ENCODE data around the gene MED6. TPM values are rescaled to one million over a fixed set of nuclear protein-coding genes. Genes with fewer than 3 reads are reported as not detected.

The MED6 gene
- total RNA-seq, 4 donors from 2014 or later, result 27.1 to 58.7 (median 44.3) TPM

DNA sequence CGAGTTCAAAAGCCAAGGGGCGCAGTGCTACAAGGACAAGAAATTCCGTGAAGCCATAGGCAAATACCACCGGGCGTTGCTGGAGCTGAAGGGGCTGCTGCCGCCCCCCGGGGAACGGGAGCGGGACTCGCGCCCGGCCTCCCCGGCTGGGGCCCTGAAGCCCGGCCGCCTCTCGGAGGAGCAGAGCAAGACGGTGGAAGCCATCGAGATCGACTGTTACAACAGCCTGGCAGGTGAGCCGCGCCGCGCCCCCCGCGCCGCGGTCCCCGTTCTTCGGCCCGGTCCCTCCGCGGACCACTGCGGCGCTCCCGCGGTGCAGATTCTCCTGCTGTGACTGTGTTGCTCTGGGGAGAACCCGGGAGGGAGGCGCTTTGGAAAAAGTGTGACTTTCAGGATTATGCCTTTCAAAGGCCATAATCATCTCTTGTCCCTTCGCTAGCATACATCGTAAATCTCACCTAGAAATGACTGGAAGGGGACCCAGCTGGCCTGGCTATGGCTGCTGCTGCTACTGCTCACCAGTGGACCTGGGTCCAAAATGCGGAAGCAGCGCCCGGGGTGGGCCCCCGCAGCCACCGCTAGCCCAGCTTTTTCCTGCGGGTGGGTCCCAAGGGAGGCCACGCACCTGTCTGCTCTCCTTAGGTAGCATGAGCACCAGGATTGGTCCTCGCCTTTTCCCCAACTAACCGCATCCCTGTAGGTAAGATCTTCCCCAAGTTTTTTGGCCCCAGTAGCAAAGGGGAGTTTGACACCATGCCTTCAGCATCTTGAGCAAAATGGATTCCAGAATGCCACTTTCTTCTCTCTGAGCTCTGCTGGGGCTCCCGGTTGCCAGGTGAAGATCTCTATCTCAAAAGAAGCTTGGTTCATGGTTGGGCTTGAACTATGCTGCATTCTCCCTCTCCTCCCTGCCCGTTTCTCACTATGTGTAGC, 42.1 kb upstream of the MED6 start:
- no peak for DNase-seq (ENCODE audit: low spot score in 2 of 2)
- H3K4me3 ChIP-seq (ENCODE audit: low read depth, poor library complexity, severe bottlenecking), result peak overlapping the region; percentile 44
- no peak for TF ChIP-seq POLR2A (IDR thresholded peaks at IDR 0.05)
- TF ChIP-seq, protein P1, sequence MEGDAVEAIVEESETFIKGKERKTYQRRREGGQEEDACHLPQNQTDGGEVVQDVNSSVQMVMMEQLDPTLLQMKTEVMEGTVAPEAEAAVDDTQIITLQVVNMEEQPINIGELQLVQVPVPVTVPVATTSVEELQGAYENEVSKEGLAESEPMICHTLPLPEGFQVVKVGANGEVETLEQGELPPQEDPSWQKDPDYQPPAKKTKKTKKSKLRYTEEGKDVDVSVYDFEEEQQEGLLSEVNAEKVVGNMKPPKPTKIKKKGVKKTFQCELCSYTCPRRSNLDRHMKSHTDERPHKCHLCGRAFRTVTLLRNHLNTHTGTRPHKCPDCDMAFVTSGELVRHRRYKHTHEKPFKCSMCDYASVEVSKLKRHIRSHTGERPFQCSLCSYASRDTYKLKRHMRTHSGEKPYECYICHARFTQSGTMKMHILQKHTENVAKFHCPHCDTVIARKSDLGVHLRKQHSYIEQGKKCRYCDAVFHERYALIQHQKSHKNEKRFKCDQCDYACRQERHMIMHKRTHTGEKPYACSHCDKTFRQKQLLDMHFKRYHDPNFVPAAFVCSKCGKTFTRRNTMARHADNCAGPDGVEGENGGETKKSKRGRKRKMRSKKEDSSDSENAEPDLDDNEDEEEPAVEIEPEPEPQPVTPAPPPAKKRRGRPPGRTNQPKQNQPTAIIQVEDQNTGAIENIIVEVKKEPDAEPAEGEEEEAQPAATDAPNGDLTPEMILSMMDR (IDR thresholded peaks at IDR 0.05), result no peak
- intact Hi-C loops (cut with DNase I; ENCODE audit: low total_unique reads), result no loop called here
- 7% methylated on average over 39 to 44 of the region's 51 CpGs for WGBS, 2 donors

DNA sequence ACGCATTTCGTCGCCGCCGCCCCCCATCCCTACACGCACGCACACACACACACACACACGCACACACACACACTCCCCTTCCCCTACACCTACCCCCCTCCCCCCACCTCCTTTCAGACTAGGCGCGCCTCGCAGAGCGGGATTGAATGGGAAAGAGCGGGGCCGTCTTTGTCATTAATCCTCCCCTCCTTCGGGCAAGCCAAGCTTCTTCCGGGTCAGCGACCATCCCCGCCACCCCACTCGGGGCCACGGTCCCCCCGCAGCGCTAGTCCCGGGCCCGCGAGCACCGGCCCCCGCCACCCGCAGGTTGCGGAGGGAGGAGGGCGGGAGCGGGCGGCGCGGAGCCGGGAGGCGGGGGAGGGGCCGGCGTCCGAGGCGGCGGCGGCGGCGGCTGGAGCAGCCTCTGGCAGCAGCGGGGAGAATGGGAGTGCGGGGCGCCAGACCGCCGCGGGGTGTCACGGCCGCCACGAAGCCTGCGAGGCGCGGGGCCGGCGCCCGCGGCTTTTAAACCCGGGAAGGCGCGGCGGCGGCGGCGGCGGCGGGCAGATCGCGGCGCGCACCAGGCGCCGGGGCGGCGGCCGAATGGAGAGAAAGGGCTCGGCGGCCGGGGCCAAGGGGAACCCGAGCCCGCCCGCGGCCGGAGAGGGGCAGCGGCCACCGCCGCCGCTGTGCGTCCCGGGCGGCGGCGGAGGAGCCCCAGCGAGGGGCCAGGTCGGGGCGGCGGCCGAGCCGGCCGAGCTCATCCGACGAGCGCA, 41.3 kb upstream of the MED6 start, which contains the start of gene TTC9:
Gene TTC9 (plus strand): TSS at position 369 of the 755 bp plus-strand sequence. CDS start 214 bp downstream, at position 583.
- intact Hi-C loops (cut with DNase I; ENCODE audit: low total_unique reads), result no loop called here
- H3K4me3 ChIP-seq (ENCODE audit: low read depth, poor library complexity, severe bottlenecking), result peak within 1 kb of the TSS; percentile 44
- DNase-seq (ENCODE audit: low spot score in 2 of 2), result no peak
- 0 to 1% methylated on average over 31 to 51 of the region's 105 CpGs for WGBS, 2 donors
- TF ChIP-seq POLR2A (IDR thresholded peaks at IDR 0.05), result no peak

DNA sequence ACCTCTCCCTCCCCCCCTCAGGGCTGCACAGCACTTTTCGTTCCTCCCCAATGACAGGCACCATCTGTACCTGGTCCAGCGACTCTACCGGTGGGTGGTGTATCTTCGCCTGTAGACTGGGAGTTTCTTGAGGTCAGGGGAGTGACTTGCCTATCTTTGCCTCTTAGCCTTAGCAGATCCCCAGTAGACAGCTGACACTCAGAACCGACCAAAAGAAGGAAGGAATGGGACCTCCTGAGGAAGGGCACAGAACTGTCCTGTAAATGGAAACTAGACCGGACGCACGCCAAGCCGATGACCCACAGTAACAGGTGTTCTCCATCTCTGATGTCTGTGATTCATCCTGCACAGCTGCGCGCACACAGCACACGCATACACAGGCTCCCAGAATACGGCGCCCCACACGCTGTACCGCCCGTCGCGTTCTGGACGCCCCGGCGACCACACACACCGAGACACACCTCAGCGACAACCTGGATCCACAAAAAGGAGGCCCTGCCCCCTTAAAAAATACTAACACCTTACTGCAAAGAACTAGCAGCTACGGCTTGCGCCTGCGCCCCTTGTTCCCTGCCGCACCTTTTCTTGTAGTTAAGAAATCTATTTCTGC, 40.6 kb upstream of the MED6 start:
- H3K4me3 ChIP-seq (ENCODE audit: low read depth, poor library complexity, severe bottlenecking), result peak overlapping the region; percentile 44
- intact Hi-C loops (cut with DNase I; ENCODE audit: low total_unique reads), result no loop called here
- DNase-seq (ENCODE audit: low spot score in 2 of 2), result no peak
- no peak for TF ChIP-seq POLR2A (IDR thresholded peaks at IDR 0.05)
- TF ChIP-seq, protein P1 (IDR thresholded peaks at IDR 0.05), result no peak
- WGBS, 2 donors, result 1 to 2% methylated on average over 28 of the region's 28 CpGs

DNA sequence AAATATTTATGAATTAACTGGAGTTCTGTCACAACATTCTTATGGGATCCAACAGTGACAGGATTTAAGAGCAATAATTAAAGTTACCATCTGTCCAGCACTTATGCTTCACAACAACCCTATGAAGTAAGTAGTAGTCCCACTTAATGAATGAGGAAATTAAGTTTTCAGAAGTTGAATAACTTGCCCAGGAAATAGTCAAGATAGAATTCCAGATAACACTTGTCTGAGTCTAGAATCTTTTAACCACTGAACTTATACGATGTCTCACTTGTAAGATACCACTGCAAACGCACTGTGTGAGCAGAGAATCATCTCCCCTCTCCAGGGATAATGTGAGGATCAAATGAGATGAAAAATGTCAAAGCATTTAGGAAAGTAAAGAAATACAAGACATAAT, 38.0 kb upstream of the MED6 start:
- intact Hi-C loops (cut with DNase I; ENCODE audit: low total_unique reads), result no loop called here
- WGBS, 2 donors, result 63 to 65% methylated on average over 2 of the region's 2 CpGs
- TF ChIP-seq, protein P1 (IDR thresholded peaks at IDR 0.05), result no peak
- no peak for TF ChIP-seq POLR2A (IDR thresholded peaks at IDR 0.05)
- no peak overlapping the region for H3K4me3 ChIP-seq (ENCODE audit: low read depth, poor library complexity, severe bottlenecking)
- DNase-seq (ENCODE audit: low spot score in 2 of 2), result no peak

DNA sequence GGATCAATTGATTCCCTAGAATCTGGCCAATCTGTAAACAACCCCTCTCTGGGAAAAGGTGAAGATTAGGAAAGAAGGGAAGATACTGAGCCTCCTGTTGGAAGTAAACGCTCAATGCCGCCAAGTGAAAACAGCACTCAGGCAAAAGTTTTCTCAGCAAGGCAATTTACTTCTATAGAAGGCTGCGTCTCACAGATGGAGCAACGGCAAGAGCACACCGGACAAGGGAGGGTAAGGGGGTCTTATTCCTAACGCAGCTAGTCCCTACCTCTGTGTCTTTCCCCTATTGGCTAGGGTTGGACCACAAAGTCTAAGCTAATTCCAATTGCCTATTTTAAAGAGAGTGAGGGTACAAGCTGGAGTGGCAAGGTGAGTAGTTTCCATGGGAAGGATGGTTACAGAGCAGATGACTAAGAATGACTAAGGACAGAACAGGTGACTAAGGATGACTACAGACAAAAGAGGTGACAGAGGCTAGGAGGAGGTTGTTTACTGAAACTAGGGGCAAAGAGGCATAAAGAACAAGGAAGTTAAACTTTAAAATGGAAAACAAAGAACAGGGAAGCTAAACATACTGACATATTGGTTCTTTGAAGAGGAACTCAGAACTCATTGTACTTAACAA, 35.6 kb upstream of the MED6 start:
- TF ChIP-seq, protein P1 (IDR thresholded peaks at IDR 0.05), result no peak
- no peak for TF ChIP-seq POLR2A (IDR thresholded peaks at IDR 0.05)
- intact Hi-C loops (cut with DNase I; ENCODE audit: low total_unique reads), result no loop called here
- no peak overlapping the region for H3K4me3 ChIP-seq (ENCODE audit: low read depth, poor library complexity, severe bottlenecking)
- DNase-seq (ENCODE audit: low spot score in 2 of 2), result no peak
- WGBS, 2 donors, result 96 to 97% methylated on average over 6 of the region's 6 CpGs

All from lower leg skin (tissue), 4 donors.